Measurements from ENCODE around the gene PCDHGA1.

GRCh38 chr5:141517312-141517711 lies 187.0 kb downstream of the PCDHGA1 start:
- no peak for TF ChIP-seq CTCF (IDR thresholded peaks at IDR 0.05)
- TF ChIP-seq EZH2 (IDR thresholded peaks at IDR 0.05; ENCODE audit: borderline replicate concordance, insufficient read depth, low read depth, low read length, poor library complexity, severe bottlenecking): no peak
